ENCODE measurements around the gene LGR6.
"Not testable (repeated sequence)": the region's sequence is repeated elsewhere in the genome, so short reads cannot be mapped to it uniquely, and the experiment has no call there.

Gene LGR6

GRCh38 chr1:202241376-202242079 lies 47.9 kb downstream of the LGR6 start:
- no peak for DNase-seq

- no peak for DNase-seq
Measured at GRCh38 chr1:202242080-202242419, 48.5 kb downstream of the LGR6 start.

- no peak for DNase-seq
Measured at GRCh38 chr1:202243006-202243405, 49.4 kb downstream of the LGR6 start.

- DNase-seq = peak; percentile 64
Measured at GRCh38 chr1:202244841-202245261, 51.3 kb downstream of the LGR6 start.

- DNase-seq = no peak
Measured at GRCh38 chr1:202245391-202245790, 51.8 kb downstream of the LGR6 start.

GRCh38 chr1:202247104-202247503 lies 53.5 kb downstream of the LGR6 start:
- DNase-seq = no peak

GRCh38 chr1:202247837-202248795 lies 54.5 kb downstream of the LGR6 start:
- DNase-seq = peak; percentile 80

GRCh38 chr1:202248861-202249260 lies 55.3 kb downstream of the LGR6 start:
- no peak for DNase-seq

GRCh38 chr1:202249436-202249835 lies 55.8 kb downstream of the LGR6 start:
- no peak for DNase-seq

- no peak for DNase-seq
Measured at GRCh38 chr1:202249846-202250245, 56.2 kb downstream of the LGR6 start.

- no peak for DNase-seq
Measured at GRCh38 chr1:202250982-202251381, 57.4 kb downstream of the LGR6 start.

- DNase-seq = no peak
Measured at GRCh38 chr1:202251424-202252256, 58.0 kb downstream of the LGR6 start.

- no peak for DNase-seq
Measured at GRCh38 chr1:202252271-202252670, 58.7 kb downstream of the LGR6 start.

- DNase-seq = no peak
Measured at GRCh38 chr1:202254454-202255252, 61.1 kb downstream of the LGR6 start.

- no peak for DNase-seq
Measured at GRCh38 chr1:202255343-202255742, 61.7 kb downstream of the LGR6 start.

- no peak for DNase-seq
Measured at GRCh38 chr1:202259705-202260104, 66.1 kb downstream of the LGR6 start.

- not testable (repeated sequence) for DNase-seq
Measured at GRCh38 chr1:202261209-202261958, 67.8 kb downstream of the LGR6 start.

GRCh38 chr1:202263628-202264027 lies 70.0 kb downstream of the LGR6 start:
- DNase-seq = no peak

- DNase-seq = no peak
Measured at GRCh38 chr1:202264300-202264699, 70.7 kb downstream of the LGR6 start.

- no peak for DNase-seq
Measured at GRCh38 chr1:202264726-202265125, 71.1 kb downstream of the LGR6 start.

GRCh38 chr1:202266061-202266765 lies 72.6 kb downstream of the LGR6 start:
- DNase-seq = no peak

Data from NCI-H524 treated with DMSO at 0.1 percent for 48 hours (cell line).